ENCODE measurements around the gene AHI1. TPM values are rescaled to one million over a fixed set of nuclear protein-coding genes. Genes with fewer than 3 reads are reported as not detected.
"Not testable (repeated sequence)": the region's sequence is repeated elsewhere in the genome, so short reads cannot be mapped to it uniquely, and the experiment has no call there.

AHI1 gene
- total RNA-seq, 2 experiments from 2014 or later: 21.1 to 27.5 TPM

GRCh38 chr6:135372758-135373157 lies 124.8 kb downstream of the AHI1 start:
- Mint-ChIP-seq H3K36me3 (ENCODE audit: low read depth) (peaks cover 31% of the 10 kb centered on the region), H3K27ac (no peak overlapping the region), H3K9me3 (peaks cover 3% of the 10 kb centered on the region), H3K4me3 (no peak overlapping the region), H3K27me3 (no peaks in the 10 kb centered on the region), H3K4me1 (ENCODE audit: low read depth) (no peaks in the 10 kb centered on the region)
- Histone ChIP-seq H3K27ac (ENCODE audit: low read depth in 1 of 2, low read length in 2 of 2) (no peak overlapping the region), H3K4me3 (ENCODE audit: low read length) (no peak overlapping the region), H3K27me3 (ENCODE audit: control insufficient read depth in 1 of 2, insufficient read depth in 2 of 2, low read length in 2 of 2) (no peaks in the 10 kb centered on the region), H3K36me3 (ENCODE audit: insufficient read depth, low read length) (no peaks in the 10 kb centered on the region), H3K9me3 (ENCODE audit: control insufficient read depth in 1 of 2, insufficient read depth in 1 of 2, low read length in 2 of 2) (peaks cover 3 to 8% of the 10 kb centered on the region in 2 experiments), H3K4me1 (ENCODE audit: insufficient read depth, low read length) (no peaks in the 10 kb centered on the region)
- TF ChIP-seq CTCF (IDR thresholded peaks at IDR 0.05): no peak
- DNase-seq (no peak), ATAC-seq (ENCODE audit: poor library complexity) (no peak)
- CTCF ChIA-PET: no interaction called here
- intact Hi-C loops (cut with DNase I, micrococcal nuclease): no loop called here
- POLR2A ChIA-PET: no interaction called here

- H3K27ac Mint-ChIP-seq; H3K4me1 Mint-ChIP-seq (ENCODE audit: low read depth); CTCF ChIA-PET; DNase-seq; ATAC-seq (ENCODE audit: poor library complexity); POLR2A ChIA-PET; H3K27me3 Mint-ChIP-seq; H3K27me3 ChIP-seq (ENCODE audit: control insufficient read depth in 1 of 2, insufficient read depth in 2 of 2, low read length in 2 of 2); H3K4me3 ChIP-seq (ENCODE audit: low read length); H3K27ac ChIP-seq (ENCODE audit: low read depth in 1 of 2, low read length in 2 of 2); intact Hi-C loops (cut with DNase I, micrococcal nuclease); H3K4me3 Mint-ChIP-seq; H3K4me1 ChIP-seq (ENCODE audit: insufficient read depth, low read length); H3K36me3 ChIP-seq (ENCODE audit: insufficient read depth, low read length): not testable (repeated sequence)
- peaks cover 17% of the 10 kb centered on the region for H3K9me3 Mint-ChIP-seq
- H3K9me3 ChIP-seq (ENCODE audit: control insufficient read depth in 1 of 2, insufficient read depth in 1 of 2, low read length in 2 of 2): peaks cover 3 to 14% of the 10 kb centered on the region in 2 experiments
- peaks cover 18% of the 10 kb centered on the region for H3K36me3 Mint-ChIP-seq (ENCODE audit: low read depth)
These were observed 133.9 kb downstream of the AHI1 start for GRCh38 chr6:135363622-135364021.

GRCh38 chr6:135362124-135362523 lies 135.4 kb downstream of the AHI1 start:
- DNase-seq: no peak
- ATAC-seq (ENCODE audit: poor library complexity): no peak
- ChIA-PET CTCF (no interaction called here), POLR2A (no interaction called here)
- Histone ChIP-seq H3K4me3 (ENCODE audit: low read length) (no peak overlapping the region), H3K27ac (ENCODE audit: low read depth in 1 of 2, low read length in 2 of 2) (no peak overlapping the region), H3K27me3 (ENCODE audit: control insufficient read depth in 1 of 2, insufficient read depth in 2 of 2, low read length in 2 of 2) (no peaks in the 10 kb centered on the region), H3K9me3 (ENCODE audit: control insufficient read depth in 1 of 2, insufficient read depth in 1 of 2, low read length in 2 of 2) (peaks cover 0 to 6% of the 10 kb centered on the region in 2 experiments), H3K36me3 (ENCODE audit: insufficient read depth, low read length) (no peaks in the 10 kb centered on the region), H3K4me1 (ENCODE audit: insufficient read depth, low read length) (no peaks in the 10 kb centered on the region)
- peaks cover 15% of the 10 kb centered on the region for H3K9me3 Mint-ChIP-seq
- no peak overlapping the region for H3K27ac Mint-ChIP-seq
- H3K27me3 Mint-ChIP-seq: no peaks in the 10 kb centered on the region
- intact Hi-C loops (cut with DNase I, micrococcal nuclease): no loop called here
- no peak overlapping the region for H3K4me3 Mint-ChIP-seq
- H3K36me3 Mint-ChIP-seq (ENCODE audit: low read depth): peaks cover 10% of the 10 kb centered on the region
- no peaks in the 10 kb centered on the region for H3K4me1 Mint-ChIP-seq (ENCODE audit: low read depth)
- no peak for TF ChIP-seq CTCF (IDR thresholded peaks at IDR 0.05)

- no peak overlapping the region for H3K27ac Mint-ChIP-seq
- peaks cover 5% of the 10 kb centered on the region for H3K36me3 Mint-ChIP-seq (ENCODE audit: low read depth)
- no peak for DNase-seq
- Histone ChIP-seq H3K36me3 (ENCODE audit: insufficient read depth, low read length) (no peaks in the 10 kb centered on the region), H3K4me1 (ENCODE audit: insufficient read depth, low read length) (no peaks in the 10 kb centered on the region), H3K4me3 (ENCODE audit: low read length) (no peak overlapping the region), H3K27ac (ENCODE audit: low read depth in 1 of 2, low read length in 2 of 2) (no peak overlapping the region), H3K9me3 (ENCODE audit: control insufficient read depth in 1 of 2, insufficient read depth in 1 of 2, low read length in 2 of 2) (peaks cover 0 to 6% of the 10 kb centered on the region in 2 experiments), H3K27me3 (ENCODE audit: control insufficient read depth in 1 of 2, insufficient read depth in 2 of 2, low read length in 2 of 2) (no peaks in the 10 kb centered on the region)
- H3K9me3 Mint-ChIP-seq: peaks cover 4% of the 10 kb centered on the region
- intact Hi-C loops (cut with DNase I, micrococcal nuclease): no loop called here
- no peak for ATAC-seq (ENCODE audit: poor library complexity)
- no peaks in the 10 kb centered on the region for H3K4me1 Mint-ChIP-seq (ENCODE audit: low read depth)
- H3K27me3 Mint-ChIP-seq: no peaks in the 10 kb centered on the region
- TF ChIP-seq CTCF (IDR thresholded peaks at IDR 0.05): no peak
- ChIA-PET POLR2A (no interaction called here), CTCF (no interaction called here)
- H3K4me3 Mint-ChIP-seq: no peak overlapping the region
These were observed 137.3 kb downstream of the AHI1 start for GRCh38 chr6:135360222-135360621.

Measured in CD4-positive, alpha-beta T cell (primary cell).